Neural progenitor cell (in vitro differentiated cells): ENCODE results near the gene ACER2. TPM values are rescaled to one million over a fixed set of nuclear protein-coding genes. Genes with fewer than 3 reads are reported as not detected.

Source experiments
- DNase-seq: peaks from one replicate; pipeline ENCODE4 v3.0.0-alpha.2; 2016; ENCODE audit warnings: low spot score
- H2AFZ ChIP-seq: fragments of 200-600 bp; sonication (generic); replicated peaks from 2 replicates; pipeline ENCODE4 v1.6.1; 2016; ENCODE audit warnings: antibody characterized with exemption
- H3F3A ChIP-seq: fragments of 200-600 bp; sonication (generic); 2 replicates; pipeline ENCODE4 v1.6.1; 2016; ENCODE audit warnings: antibody characterized with exemption, low read depth
- H3K27ac ChIP-seq: fragments of 200-600 bp; sonication (generic); 2 replicates; pipeline ENCODE4 v1.5.1; 2016; ENCODE audit warnings: mild to moderate bottlenecking
- H3K27me3 ChIP-seq: fragments of 200-600 bp; sonication (generic); 2 replicates; pipeline ENCODE4 v1.6.1; 2016; ENCODE audit warnings: mild to moderate bottlenecking, moderate library complexity
- H3K36me3 ChIP-seq: fragments of 200-600 bp; sonication (generic); 2 replicates; pipeline ENCODE4 v1.5.1; 2016
- H3K4me1 ChIP-seq: fragments of 200-600 bp; sonication (generic); 2 replicates; pipeline ENCODE4 v1.6.1; 2016; ENCODE audit warnings: mixed run types
- H3K4me2 ChIP-seq: fragments of 200-600 bp; sonication (generic); 2 replicates; pipeline ENCODE4 v1.6.1; 2016
- H3K4me3 ChIP-seq: fragments of 200-600 bp; sonication (generic); 2 replicates; pipeline ENCODE4 v1.5.1; 2016
- H3K79me2 ChIP-seq: fragments of 200-600 bp; sonication (generic); 2 replicates; pipeline ENCODE4 v1.6.1; 2016; ENCODE audit warnings: low read depth
- H3K9ac ChIP-seq: fragments of 200-600 bp; sonication (generic); 2 replicates; pipeline ENCODE4 v1.6.1; 2016
- H3K9me3 ChIP-seq: fragments of 200-600 bp; sonication (generic); 2 replicates; pipeline ENCODE4 v1.5.1; 2016; ENCODE audit warnings: low read depth
- H4K20me1 ChIP-seq: fragments of 200-600 bp; sonication (generic); 2 replicates; pipeline ENCODE4 v1.6.1; 2016; ENCODE audit warnings: low read depth
- H3K27ac Mint-ChIP-seq: 3 replicates; pipeline ENCODE4 v1.8.0; 2021; ENCODE audit warnings: mixed read lengths
- H3K27me3 Mint-ChIP-seq: 2 replicates; pipeline ENCODE4 v1.8.0; 2022; ENCODE audit warnings: low read depth, mild to moderate bottlenecking, inconsistent platforms, moderate library complexity, mixed read lengths; ENCODE audit not compliant: insufficient read depth
- H3K36me3 Mint-ChIP-seq: 3 replicates; pipeline ENCODE4 v1.8.0; 2021; ENCODE audit warnings: mixed read lengths
- H3K4me1 Mint-ChIP-seq: 3 replicates; pipeline ENCODE4 v1.8.0; 2021; ENCODE audit warnings: mixed read lengths
- H3K4me3 Mint-ChIP-seq: 3 replicates; pipeline ENCODE4 v1.8.0; 2021; ENCODE audit warnings: mild to moderate bottlenecking, moderate library complexity, mixed read lengths
- H3K9me3 Mint-ChIP-seq: 3 replicates; pipeline ENCODE4 v1.8.0; 2020; ENCODE audit warnings: mixed read lengths
- EZH2 ChIP-seq: fragments of 200-600 bp; sonication (generic); IDR thresholded peaks from 2 replicates; pipeline ENCODE4 v1.6.1; 2017; ENCODE audit warnings: antibody characterized with exemption, mild to moderate bottlenecking, moderate library complexity
- EZH2phosphoT487 ChIP-seq: fragments of 200-600 bp; sonication (generic); IDR thresholded peaks from 2 replicates; pipeline ENCODE4 v1.6.1; 2017; ENCODE audit warnings: antibody characterized with exemption
- total RNA-seq: library from RNA; depleted of rRNA; stranded (reverse); fragments of >200 nt; gene quantifications from 2 replicates; pipeline ENCODE4 v1.2.3, GENCODE V29; 2015; ENCODE audit warnings: low replicate concordance
- TF ChIP-seq, protein P1 (sequence below): fragments of 200-600 bp; sonication (generic); IDR thresholded peaks from 2 replicates; pipeline ENCODE4 v1.5.1; 2017; ENCODE audit warnings: antibody characterized with exemption, mild to moderate bottlenecking

Gene ACER2
- total RNA-seq, 1 donor from 2014 or later: 5.6 TPM

DNA sequence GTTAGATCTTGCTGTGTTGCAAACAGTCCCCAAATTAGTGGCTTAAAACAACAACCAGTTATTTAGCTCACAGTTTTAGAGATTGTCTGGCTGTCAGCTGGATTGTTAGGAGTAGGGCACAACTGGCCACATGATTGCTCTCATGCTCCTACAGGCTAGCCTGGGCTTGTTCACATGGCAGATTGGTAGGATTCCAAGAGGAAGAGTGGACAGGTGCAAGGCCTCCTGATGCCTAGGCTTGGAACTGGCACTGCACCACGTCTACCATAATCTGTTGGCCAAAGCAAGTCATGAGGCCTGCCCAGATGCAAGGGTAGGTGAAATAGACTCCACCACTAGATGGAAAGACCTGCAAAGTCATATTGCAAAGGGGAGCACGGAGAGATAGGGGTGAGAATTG is 76.4 kb downstream of the ACER2 start:
- Mint-ChIP-seq H3K4me3 (no peak overlapping the region), H3K4me1 (no peaks in the 10 kb centered on the region), H3K27ac (no peak overlapping the region), H3K9me3 (peaks cover 2% of the 10 kb centered on the region), H3K27me3 (peaks cover 2% of the 10 kb centered on the region), H3K36me3 (no peaks in the 10 kb centered on the region)
- H3K9ac ChIP-seq: no peak overlapping the region
- no peak for DNase-seq
- H3F3A ChIP-seq: no peaks in the 10 kb centered on the region
- no peak for TF ChIP-seq EZH2
- TF ChIP-seq, protein P1, sequence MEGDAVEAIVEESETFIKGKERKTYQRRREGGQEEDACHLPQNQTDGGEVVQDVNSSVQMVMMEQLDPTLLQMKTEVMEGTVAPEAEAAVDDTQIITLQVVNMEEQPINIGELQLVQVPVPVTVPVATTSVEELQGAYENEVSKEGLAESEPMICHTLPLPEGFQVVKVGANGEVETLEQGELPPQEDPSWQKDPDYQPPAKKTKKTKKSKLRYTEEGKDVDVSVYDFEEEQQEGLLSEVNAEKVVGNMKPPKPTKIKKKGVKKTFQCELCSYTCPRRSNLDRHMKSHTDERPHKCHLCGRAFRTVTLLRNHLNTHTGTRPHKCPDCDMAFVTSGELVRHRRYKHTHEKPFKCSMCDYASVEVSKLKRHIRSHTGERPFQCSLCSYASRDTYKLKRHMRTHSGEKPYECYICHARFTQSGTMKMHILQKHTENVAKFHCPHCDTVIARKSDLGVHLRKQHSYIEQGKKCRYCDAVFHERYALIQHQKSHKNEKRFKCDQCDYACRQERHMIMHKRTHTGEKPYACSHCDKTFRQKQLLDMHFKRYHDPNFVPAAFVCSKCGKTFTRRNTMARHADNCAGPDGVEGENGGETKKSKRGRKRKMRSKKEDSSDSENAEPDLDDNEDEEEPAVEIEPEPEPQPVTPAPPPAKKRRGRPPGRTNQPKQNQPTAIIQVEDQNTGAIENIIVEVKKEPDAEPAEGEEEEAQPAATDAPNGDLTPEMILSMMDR: no peak
- no peak for TF ChIP-seq EZH2phosphoT487
- no peaks in the 10 kb centered on the region for H3K9me3 ChIP-seq
- H3K79me2 ChIP-seq: no peaks in the 10 kb centered on the region
- H3K27ac ChIP-seq: no peak overlapping the region
- H2AFZ ChIP-seq: no peak overlapping the region
- no peaks in the 10 kb centered on the region for H3K4me1 ChIP-seq
- no peaks in the 10 kb centered on the region for H3K27me3 ChIP-seq
- no peaks in the 10 kb centered on the region for H4K20me1 ChIP-seq
- H3K4me2 ChIP-seq: no peak overlapping the region
- no peak overlapping the region for H3K4me3 ChIP-seq
- H3K36me3 ChIP-seq: no peaks in the 10 kb centered on the region

DNA sequence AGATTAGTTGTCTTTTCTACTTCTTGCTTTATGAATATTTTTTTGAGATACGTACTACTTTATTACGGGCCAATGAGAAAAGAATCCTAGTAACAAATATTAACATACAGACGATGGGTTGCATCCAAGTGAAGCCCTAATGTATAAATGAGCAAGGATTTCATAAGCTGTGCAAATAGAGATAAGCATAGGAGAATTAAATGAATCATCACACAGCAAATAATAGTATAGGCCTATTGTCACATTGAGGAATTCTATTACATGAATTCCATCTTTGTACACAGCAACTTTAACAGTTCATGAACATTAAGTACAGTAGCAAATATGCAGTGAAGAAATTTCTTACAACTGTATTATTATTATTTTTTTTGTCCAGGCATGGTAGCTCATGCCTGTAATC is 78.0 kb downstream of the ACER2 start:
- no peak overlapping the region for H3K4me3 ChIP-seq
- H3K36me3 Mint-ChIP-seq: no peaks in the 10 kb centered on the region

DNA sequence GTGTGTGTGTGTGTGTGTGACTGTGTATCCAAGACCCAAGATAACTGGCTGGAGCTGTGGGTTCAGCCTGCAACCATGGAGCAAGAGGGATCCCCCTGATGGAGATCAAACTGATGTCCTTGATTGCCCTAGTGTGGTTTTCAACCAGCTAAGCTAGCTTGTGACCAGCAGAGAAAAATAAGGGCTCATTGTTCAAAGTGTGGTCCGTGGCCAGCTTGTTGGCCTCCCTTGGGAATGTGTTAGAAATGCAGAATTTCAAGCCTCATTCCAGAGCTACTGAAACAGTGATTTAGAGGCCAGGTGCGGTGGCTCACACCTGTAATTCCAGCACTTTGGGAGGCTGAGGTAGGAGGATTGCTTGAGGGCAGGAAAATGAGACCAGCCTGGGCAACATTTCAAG is 79.9 kb downstream of the ACER2 start:
- TF ChIP-seq EZH2phosphoT487 (no peak), EZH2 (no peak)
- TF ChIP-seq, protein P1: no peak
- no peaks in the 10 kb centered on the region for H3K4me1 ChIP-seq

More for the DNA sequence above, 78.0 kb downstream of the ACER2 start:
- H3K27ac ChIP-seq: no peak overlapping the region
- H4K20me1 ChIP-seq: no peaks in the 10 kb centered on the region
- no peaks in the 10 kb centered on the region for H3K27me3 ChIP-seq
- no peak for DNase-seq
- TF ChIP-seq, protein P1: no peak
- no peak for TF ChIP-seq EZH2phosphoT487
- no peak for TF ChIP-seq EZH2
- no peaks in the 10 kb centered on the region for H3K36me3 ChIP-seq
- Mint-ChIP-seq H3K9me3 (peaks cover 2% of the 10 kb centered on the region), H3K27me3 (peaks cover 2% of the 10 kb centered on the region), H3K4me1 (no peaks in the 10 kb centered on the region), H3K4me3 (no peak overlapping the region), H3K27ac (no peak overlapping the region)
- H3K4me2 ChIP-seq: no peak overlapping the region
- H3F3A ChIP-seq: no peaks in the 10 kb centered on the region
- H2AFZ ChIP-seq: no peak overlapping the region
- no peak overlapping the region for H3K9ac ChIP-seq
- no peaks in the 10 kb centered on the region for H3K79me2 ChIP-seq
- H3K9me3 ChIP-seq: no peaks in the 10 kb centered on the region
- H3K4me1 ChIP-seq: no peaks in the 10 kb centered on the region

More for the DNA sequence above, 79.9 kb downstream of the ACER2 start:
- Histone ChIP-seq H3K27me3 (no peaks in the 10 kb centered on the region), H3K9ac (no peak overlapping the region), H3K36me3 (no peaks in the 10 kb centered on the region), H3K4me2 (no peak overlapping the region), H3K4me3 (no peak overlapping the region), H3K27ac (no peak overlapping the region), H3F3A (no peaks in the 10 kb centered on the region), H3K9me3 (no peaks in the 10 kb centered on the region), H3K79me2 (no peaks in the 10 kb centered on the region), H2AFZ (no peak overlapping the region), H4K20me1 (no peaks in the 10 kb centered on the region)
- DNase-seq: no peak
- H3K4me1 Mint-ChIP-seq: peaks cover 2% of the 10 kb centered on the region
- H3K4me3 Mint-ChIP-seq: no peak overlapping the region
- H3K27me3 Mint-ChIP-seq: peaks cover 2% of the 10 kb centered on the region
- peaks cover 2% of the 10 kb centered on the region for H3K9me3 Mint-ChIP-seq
- no peak overlapping the region for H3K27ac Mint-ChIP-seq
- no peaks in the 10 kb centered on the region for H3K36me3 Mint-ChIP-seq
